Measurements from ENCODE around the gene PLPP6. TPM values are rescaled to one million over a fixed set of nuclear protein-coding genes. Genes with fewer than 3 reads are reported as not detected.

Gene PLPP6
- total and polyA plus RNA-seq, 2 donors (not counting 3 experiments of a cell fraction or from before 2014, with no cell fraction given), result 6.3 to 6.4 TPM

DNA sequence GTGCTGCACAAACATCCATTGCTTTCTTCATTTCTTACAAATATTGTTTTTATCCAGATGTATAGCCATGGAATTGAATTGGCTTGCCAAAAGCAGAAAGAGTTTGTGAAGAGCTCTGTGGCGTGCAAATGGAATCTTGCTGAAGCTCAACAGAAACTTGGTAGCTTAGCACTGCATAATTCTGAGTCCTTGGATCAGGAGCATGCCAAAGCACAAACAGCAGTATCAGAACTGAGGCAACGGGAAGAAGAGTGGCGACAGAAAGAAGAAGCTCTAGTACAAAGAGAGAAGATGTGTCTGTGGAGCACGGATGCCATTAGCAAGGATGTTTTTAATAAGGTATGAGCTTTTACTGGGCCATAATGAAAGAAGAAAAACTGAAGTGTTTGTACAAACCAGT is 22.7 kb downstream of the PLPP6 start:
- Histone ChIP-seq H3K4me2 (ENCODE audit: insufficient read depth, low read length) (no peak overlapping the region), H3K27me3 (ENCODE audit: control insufficient read depth in 2 of 2, insufficient read depth in 2 of 2, low read length in 2 of 2) (no peaks in the 10 kb centered on the region), H3K36me3 (ENCODE audit: control insufficient read depth in 2 of 2, extremely low read depth in 1 of 2, insufficient read depth in 2 of 2, low read length in 2 of 2) (peaks cover 0 to 3% of the 10 kb centered on the region in 2 experiments), H3K27ac (ENCODE audit: insufficient read depth, low read depth, low read length) (no peak overlapping the region), H4K20me1 (replicated peaks; ENCODE audit: control insufficient read depth, extremely low read depth, insufficient read depth, low read length) (no peaks in the 10 kb centered on the region), H3K4me1 (ENCODE audit: control insufficient read depth, extremely low read depth, insufficient read depth, low read length) (peaks cover 6% of the 10 kb centered on the region), H2AFZ (ENCODE audit: low read depth, low read length) (no peak overlapping the region), H3K9me3 (replicated peaks; ENCODE audit: control insufficient read depth, insufficient read depth, low read length) (no peaks in the 10 kb centered on the region), H3K4me3 (replicated peaks in 1 of 3; ENCODE audit: insufficient read depth in 1 of 3, low read depth in 1 of 3, low read length in 3 of 3) (no peak overlapping the region), H3K9ac (replicated peaks; ENCODE audit: extremely low read depth, insufficient read depth, low read length) (no peak overlapping the region), H3K79me2 (ENCODE audit: control insufficient read depth, insufficient read depth, low read length) (peaks cover 21% of the 10 kb centered on the region), H3K9me1 (replicated peaks; ENCODE audit: control insufficient read depth, extremely low read depth, insufficient read depth, low read length) (no peaks in the 10 kb centered on the region)
- BruUV-seq (replicated peaks), result no TSS peak
- POLR2A ChIA-PET, result no interaction called here
- DNase-seq (ENCODE audit: low read depth, low spot score) (no peak), FAIRE-seq (no peak)
- dilution Hi-C loops (cut with MboI; ENCODE audit: extremely low pct_ligation_motif_present, low sequenced_read_pairs), result no loop called here
- CTCF ChIA-PET, result interaction anchor here (0.8 to 1.7 kb wide), 2 partner anchors 45 to 80 kb away, joined by 3 to 5 read pairs; no protein-coding TSS in a partner anchor
- TF ChIP-seq JUN (IDR thresholded peaks at IDR 0.05; ENCODE audit: borderline replicate concordance, insufficient read depth, insufficient read length, low read depth) (no peak), FOS (IDR thresholded peaks at IDR 0.05; ENCODE audit: borderline replicate concordance, insufficient read depth, low read length) (no peak), POLR2AphosphoS5 (IDR thresholded peaks at IDR 0.05; ENCODE audit: insufficient read depth, low read depth, low read length) (no peak), GATA2 (IDR thresholded peaks at IDR 0.05; ENCODE audit: insufficient read depth, insufficient read length, low read depth, low read length) (no peak), CTCF (IDR thresholded peaks at IDR 0.05; ENCODE audit: extremely low read depth in 1 of 2, insufficient read depth in 1 of 2, low read depth in 1 of 2, low read length in 2 of 2) (no peak), MYC (IDR thresholded peaks at IDR 0.05; ENCODE audit: low read depth, low read length) (no peak), MAX (IDR thresholded peaks at IDR 0.05; ENCODE audit: insufficient read depth, insufficient read length) (no peak), EZH2 (IDR thresholded peaks at IDR 0.05; ENCODE audit: borderline replicate concordance, low read depth, low read length, severe bottlenecking) (no peak), POLR2A (IDR thresholded peaks at IDR 0.05; ENCODE audit: low read depth, low read length) (no peak)
- intact Hi-C loops (cut with micrococcal nuclease), result no loop called here
